Germinal center (tissue), 1 donor: ENCODE measurements around the gene TCEANC2.
"Not testable (repeated sequence)": the region's sequence is repeated elsewhere in the genome, so short reads cannot be mapped to it uniquely, and the experiment has no call there.

ENCODE experiments used
- DNase-seq: peaks from one replicate; pipeline ENCODE4 v3.0.0; 2012; ENCODE audit warnings: mixed read lengths, low spot score

The TCEANC2 gene

GRCh38 chr1:54088385-54088784 lies 35.0 kb downstream of the TCEANC2 start:
- DNase-seq = no peak

- no peak for DNase-seq
These were observed 38.3 kb downstream of the TCEANC2 start for GRCh38 chr1:54091666-54092065.

- no peak for DNase-seq
These were observed 40.8 kb downstream of the TCEANC2 start for GRCh38 chr1:54094001-54094729.

- DNase-seq = not testable (repeated sequence)
These were observed 41.3 kb downstream of the TCEANC2 start for GRCh38 chr1:54094730-54095105.

GRCh38 chr1:54095546-54096226 lies 42.3 kb downstream of the TCEANC2 start:
- DNase-seq = no peak

- DNase-seq = no peak
These were observed 42.9 kb downstream of the TCEANC2 start for GRCh38 chr1:54096227-54096876.

GRCh38 chr1:54096877-54097240 lies 43.5 kb downstream of the TCEANC2 start:
- DNase-seq = no peak

- DNase-seq = no peak
These were observed 45.7 kb downstream of the TCEANC2 start for GRCh38 chr1:54099061-54099610.

- no peak for DNase-seq
These were observed 47.1 kb downstream of the TCEANC2 start for GRCh38 chr1:54100500-54100899.

GRCh38 chr1:54103414-54103813 lies 50.0 kb downstream of the TCEANC2 start:
- no peak for DNase-seq

GRCh38 chr1:54104613-54105012 lies 51.2 kb downstream of the TCEANC2 start:
- not testable (repeated sequence) for DNase-seq

- no peak for DNase-seq
These were observed 51.7 kb downstream of the TCEANC2 start for GRCh38 chr1:54105080-54105479.

GRCh38 chr1:54105736-54106269 lies 52.4 kb downstream of the TCEANC2 start:
- no peak for DNase-seq

GRCh38 chr1:54107131-54107530 lies 53.7 kb downstream of the TCEANC2 start:
- no peak for DNase-seq

GRCh38 chr1:54108156-54108555 lies 54.7 kb downstream of the TCEANC2 start:
- DNase-seq = no peak

GRCh38 chr1:54109129-54110090 lies 56.0 kb downstream of the TCEANC2 start:
- DNase-seq = no peak

GRCh38 chr1:54110996-54111395 lies 57.6 kb downstream of the TCEANC2 start:
- DNase-seq = no peak

- no peak for DNase-seq
These were observed 58.2 kb downstream of the TCEANC2 start for GRCh38 chr1:54111624-54112023.

- DNase-seq = no peak
These were observed 58.6 kb downstream of the TCEANC2 start for GRCh38 chr1:54112027-54112426.

- DNase-seq = no peak
These were observed 59.4 kb downstream of the TCEANC2 start for GRCh38 chr1:54112705-54113368.

- no peak for DNase-seq
These were observed 60.6 kb downstream of the TCEANC2 start for GRCh38 chr1:54114001-54114400.
